RPMI8226 (cell line): Measurements from ENCODE around the gene DIPK1A.

Experiments used
- DNase-seq: peaks from one replicate; pipeline ENCODE4 v3.0.0-alpha.2; 2015

The DIPK1A gene

DNA sequence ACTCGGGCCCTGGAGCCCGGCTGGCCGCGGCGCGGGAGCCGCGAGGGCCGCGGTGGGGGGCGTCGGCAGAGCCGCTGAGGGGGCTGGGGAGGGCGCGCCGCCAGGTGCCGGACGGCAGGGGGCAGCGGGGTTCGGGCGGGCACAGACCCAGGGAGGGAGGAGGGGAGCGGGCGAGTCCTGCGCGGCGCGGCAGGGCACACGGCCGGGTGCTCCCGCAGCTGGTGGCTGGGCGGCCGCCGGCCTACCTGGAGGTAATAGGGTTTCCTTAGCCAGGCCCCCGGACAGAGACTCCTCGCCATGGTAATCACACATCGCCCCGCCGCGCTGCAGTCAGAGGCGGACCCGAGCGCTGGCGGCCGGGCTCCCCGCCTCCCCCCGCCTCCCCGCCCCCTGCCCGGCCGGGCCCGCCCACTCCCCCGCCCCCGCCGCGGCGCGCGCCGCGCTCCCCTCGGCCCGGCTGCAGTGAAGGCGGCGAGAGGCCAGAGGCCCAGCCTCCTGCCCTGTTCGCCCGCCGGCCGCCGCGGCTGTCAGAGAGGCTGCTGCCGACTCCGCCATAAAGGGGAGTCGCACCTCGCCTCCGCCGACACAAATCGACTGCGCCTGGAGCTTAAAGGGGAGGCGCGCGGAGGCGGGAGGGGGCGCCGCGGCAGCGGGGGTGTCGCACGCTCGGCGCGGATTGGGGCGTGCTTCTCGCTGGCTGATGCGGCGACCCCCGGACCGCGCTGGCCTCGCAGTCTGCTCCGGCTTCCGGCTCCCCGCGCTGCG, at the start of gene DIPK1A:
Gene DIPK1A (minus strand): TSS at position 332 of the 765 bp plus-strand sequence. CDS start 33 bp downstream, at position 299.
- DNase-seq, result peak; percentile 82

- no peak for DNase-seq
Measured at GRCh38 chr1:93007941-93008577, 46.8 kb upstream of the DIPK1A start.

GRCh38 chr1:93005252-93005598, 44.0 kb upstream of the DIPK1A start:
- peak; percentile 47 for DNase-seq

DNA sequence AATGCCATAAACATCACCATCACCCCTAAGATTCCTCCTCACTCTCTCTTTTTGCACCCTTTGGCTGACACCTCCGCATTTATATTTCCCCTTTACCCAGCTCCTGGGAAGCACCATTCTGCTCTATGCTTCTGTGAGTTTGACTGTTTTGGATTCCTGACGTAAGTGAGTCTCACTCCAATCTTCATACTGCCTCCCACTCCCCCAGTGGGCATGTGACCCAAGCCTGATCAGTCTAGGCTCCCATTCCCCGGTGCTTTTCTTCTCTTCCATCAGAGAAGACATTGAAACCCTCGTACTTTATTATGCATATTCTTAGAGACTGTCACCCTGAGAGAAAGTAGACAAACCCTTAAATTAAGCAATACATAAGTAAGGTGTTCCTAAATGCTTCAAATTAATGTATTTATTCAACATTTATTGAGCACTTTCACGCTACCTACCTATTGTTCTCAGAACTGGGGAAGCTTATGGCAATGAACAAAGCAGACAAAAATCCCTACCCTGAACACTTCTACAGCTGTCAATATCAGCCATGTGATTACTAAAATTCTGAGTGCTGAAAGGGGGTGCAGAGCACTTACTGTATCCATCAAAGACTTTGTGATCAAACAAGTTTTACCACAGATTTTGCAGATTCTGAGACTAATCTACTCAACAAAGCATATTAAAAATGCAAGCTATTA, 43.4 kb upstream of the DIPK1A start:
- DNase-seq, result no peak

GRCh38 chr1:93003981-93004380, 42.7 kb upstream of the DIPK1A start:
- DNase-seq, result no peak

GRCh38 chr1:93002781-93003180, 41.5 kb upstream of the DIPK1A start:
- no peak for DNase-seq

DNA sequence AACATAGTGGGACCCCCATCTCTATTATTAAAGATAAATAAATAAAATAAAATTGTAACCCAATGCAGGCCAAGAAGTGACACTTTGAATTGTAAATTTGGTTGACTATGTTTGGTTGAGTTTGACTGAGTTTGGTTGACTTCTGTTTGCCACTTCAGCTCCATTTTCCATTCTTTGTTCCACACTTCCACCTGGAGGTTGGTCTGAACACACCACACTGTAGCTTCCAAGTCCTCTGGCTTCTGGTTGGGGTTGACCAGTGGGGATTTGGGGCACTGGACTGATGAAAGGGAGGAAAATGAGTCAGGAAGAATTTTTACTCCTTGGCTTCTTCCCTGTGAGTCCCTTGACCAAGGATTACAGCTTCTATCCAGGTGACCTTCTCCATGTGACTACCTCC, 40.6 kb upstream of the DIPK1A start:
- no peak for DNase-seq

DNA sequence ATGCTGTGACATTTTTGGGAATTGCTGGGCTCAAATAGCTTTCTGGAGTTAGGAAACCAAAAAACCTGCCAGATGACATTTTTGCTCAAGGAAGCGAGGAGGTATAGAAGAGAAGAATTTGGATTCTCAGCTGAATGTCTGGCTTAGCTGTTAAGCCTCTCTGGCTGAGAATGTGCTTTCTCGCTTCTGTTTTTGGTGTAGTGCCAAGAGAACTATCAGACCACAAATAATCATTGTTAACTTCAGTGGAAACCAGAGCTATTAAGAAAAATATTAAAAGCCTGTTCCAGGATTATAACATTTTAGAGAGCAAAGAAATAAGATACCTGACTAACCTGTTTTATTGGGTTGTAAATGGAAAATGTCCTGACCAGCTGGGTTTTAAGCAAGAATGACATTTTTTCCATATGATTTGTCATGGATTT, 39.5 kb upstream of the DIPK1A start:
- DNase-seq, result peak; percentile 74

GRCh38 chr1:93000291-93000690, 39.0 kb upstream of the DIPK1A start:
- DNase-seq, result no peak

DNA sequence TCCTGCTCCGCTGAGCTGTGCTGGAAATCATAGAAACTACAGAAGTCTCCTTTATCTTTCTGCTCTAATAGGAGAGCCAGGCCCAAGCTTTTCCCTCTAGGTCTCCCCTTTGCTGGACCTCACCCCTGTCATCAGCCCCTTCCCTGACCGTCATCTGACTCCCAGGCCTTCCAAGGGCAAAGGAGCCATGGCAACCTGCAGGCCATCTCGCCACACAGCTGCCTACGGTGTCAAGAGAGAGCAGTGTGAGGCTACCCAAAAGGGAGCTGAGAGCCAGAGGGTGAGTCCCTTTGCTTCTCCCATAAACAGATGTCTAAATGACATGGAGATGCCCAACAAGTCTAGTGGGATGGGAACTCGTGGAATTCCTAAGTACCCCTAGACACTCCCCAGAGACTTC, 37.6 kb upstream of the DIPK1A start:
- no peak for DNase-seq

DNA sequence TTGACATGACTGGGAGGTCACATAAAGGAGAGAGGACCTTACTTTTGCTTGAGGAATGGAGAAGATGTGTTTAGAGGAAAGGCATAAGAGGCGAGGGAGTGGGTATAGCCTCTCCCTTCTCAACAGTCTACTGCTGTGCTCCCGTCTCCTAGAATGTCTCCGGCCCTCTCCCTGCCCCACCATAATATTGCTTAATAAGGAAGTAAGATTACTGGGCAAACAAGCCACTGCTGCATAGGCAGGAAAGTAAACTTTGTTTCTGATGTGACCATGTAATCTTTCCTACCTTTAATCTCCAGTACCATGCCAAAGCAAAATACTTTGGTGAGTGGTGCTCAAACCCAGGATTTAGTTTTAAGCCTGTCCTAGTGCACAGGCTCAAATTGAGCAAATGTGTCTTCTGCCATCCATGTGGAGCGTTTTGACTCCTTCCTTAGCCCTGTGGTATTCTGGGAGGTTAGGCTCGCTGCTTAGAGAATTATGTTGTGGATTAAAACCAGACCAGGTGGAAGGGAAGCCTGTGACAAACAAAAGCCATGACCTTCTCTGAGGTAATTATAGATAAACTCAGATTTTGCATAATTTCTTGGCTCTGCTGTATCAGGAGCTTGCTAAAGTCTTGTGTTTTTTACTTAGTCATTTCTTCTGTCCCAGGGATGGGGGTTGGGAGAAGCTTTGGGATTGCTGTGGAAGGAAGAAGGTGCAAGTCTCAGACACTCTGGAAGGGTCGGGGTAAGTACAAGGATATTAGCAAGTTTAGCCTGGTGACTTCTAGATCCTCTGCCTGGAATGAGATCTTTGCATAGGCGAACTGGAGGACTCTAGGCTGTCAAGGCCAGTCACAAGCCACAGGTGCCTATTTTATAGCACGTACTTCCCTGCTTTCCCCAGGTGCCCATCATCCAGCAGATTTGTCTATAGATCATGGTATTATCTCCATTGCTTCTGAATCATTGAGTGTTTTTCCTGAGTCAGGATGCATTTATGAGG, 34.5 kb upstream of the DIPK1A start:
- DNase-seq, result no peak

- peak; percentile 82 for DNase-seq
Measured at GRCh38 chr1:92994105-92994712, 32.9 kb upstream of the DIPK1A start.

GRCh38 chr1:92993581-92993980, 32.3 kb upstream of the DIPK1A start:
- no peak for DNase-seq

- no peak for DNase-seq
Measured at GRCh38 chr1:92992877-92993276, 31.6 kb upstream of the DIPK1A start.

GRCh38 chr1:92992054-92992453, 30.8 kb upstream of the DIPK1A start:
- no peak for DNase-seq

- DNase-seq, result peak; percentile 21
Measured at GRCh38 chr1:92990828-92991227, 29.6 kb upstream of the DIPK1A start.

- DNase-seq, result no peak
Measured at GRCh38 chr1:92989936-92990583, 28.8 kb upstream of the DIPK1A start.

DNA sequence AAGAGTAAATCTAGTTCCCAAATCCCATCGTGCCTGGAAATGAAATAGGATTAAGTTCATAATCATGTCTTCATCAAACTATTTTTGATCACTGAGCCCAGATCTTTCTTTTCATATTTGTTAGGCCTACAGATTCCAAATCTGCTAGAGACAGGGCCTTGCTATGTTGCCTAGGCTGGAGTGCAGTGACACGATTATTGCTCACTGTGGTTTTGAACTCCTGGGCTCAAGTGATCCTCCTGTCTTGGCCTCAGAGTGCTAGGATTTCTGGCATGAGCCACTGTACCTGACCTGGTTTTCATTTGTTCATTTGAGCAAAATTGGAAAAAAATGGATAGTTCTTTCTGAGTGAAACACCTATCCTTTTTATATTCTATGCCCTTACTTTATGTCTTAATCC, 28.0 kb upstream of the DIPK1A start:
- DNase-seq, result no peak

- DNase-seq, result no peak
Measured at GRCh38 chr1:92987462-92987861, 26.2 kb upstream of the DIPK1A start.

DNA sequence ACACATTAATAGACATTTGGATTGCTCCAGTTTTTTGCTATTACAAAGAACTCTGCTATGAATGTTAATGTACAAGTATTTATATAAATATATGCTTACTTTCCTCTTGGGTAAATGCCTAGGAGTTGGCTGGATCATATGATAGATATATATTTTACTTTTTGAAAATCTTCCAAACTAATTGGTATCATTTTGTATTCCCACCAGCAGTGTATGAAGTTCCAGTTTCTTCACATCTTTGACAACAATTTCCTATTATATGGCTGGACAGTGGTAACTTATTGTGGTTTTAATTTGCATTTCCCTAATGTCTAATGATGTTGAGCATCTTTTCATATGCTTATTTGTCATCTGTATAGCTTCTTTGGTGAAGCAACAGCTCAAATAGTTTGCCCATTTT, 23.8 kb upstream of the DIPK1A start:
- no peak for DNase-seq

GRCh38 chr1:92980732-92981647, 19.7 kb upstream of the DIPK1A start:
- DNase-seq, result no peak
